ENCODE results near the gene ITGB4.
"Not testable (repeated sequence)": the region's sequence is repeated elsewhere in the genome, so short reads cannot be mapped to it uniquely, and the experiment has no call there.

ITGB4 gene

DNA sequence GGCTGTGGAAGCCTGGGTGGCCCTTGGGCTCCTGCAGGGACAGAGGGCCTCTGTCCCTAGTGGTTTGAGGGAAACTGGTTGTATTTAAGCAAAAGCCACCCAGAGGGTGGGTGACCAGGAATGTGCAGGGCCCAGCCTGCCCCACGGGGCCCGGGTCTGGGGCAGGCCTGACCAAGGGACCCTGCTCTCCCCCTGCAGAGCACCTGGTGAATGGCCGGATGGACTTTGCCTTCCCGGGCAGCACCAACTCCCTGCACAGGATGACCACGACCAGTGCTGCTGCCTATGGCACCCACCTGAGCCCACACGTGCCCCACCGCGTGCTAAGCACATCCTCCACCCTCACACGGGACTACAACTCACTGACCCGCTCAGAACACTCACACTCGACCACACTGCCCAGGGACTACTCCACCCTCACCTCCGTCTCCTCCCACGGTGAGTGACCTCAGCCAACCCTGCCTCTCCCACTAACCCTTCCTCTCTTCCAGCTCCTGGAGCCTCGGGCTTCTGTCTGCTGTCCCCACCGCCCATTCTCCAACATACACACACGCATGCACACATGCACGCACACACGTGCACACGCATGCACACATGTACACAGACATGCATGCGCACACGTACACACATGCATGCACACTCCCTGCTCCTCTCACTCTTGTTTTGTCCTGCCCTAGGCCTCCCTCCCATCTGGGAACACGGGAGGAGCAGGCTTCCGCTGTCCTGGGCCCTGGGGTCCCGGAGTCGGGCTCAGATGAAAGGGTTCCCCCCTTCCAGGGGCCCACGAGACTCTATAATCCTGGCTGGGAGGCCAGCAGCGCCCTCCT, 33.3 kb downstream of the ITGB4 start:
- no peak for DNase-seq

DNA sequence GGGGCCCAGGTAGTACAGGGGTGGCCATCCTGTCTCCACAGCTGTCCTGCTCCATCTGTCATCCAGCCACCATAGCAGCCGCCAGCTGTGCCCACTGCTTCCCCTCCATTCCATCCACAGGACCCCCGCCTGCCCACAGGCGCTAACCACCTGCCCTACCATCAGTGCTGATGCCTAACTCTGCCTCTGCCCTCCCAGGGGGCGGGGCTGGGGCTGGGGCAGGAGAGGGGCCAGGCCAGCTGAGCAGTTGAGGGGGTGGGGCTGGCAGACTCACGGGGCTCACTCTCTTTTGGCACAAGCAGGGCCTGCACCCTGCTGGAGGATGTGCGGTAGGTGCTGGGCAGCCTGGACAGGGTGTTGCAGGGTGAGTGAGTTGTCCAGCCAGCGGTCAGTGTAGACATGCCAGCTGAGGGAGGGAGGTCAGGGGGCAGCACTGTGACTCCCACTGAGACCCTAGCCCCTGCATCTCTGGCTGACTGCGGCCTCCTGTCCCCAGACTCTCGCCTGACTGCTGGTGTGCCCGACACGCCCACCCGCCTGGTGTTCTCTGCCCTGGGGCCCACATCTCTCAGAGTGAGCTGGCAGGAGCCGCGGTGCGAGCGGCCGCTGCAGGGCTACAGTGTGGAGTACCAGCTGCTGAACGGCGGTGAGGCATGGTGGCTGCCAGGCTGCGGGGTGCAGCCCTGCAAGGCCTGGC, 34.1 kb downstream of the ITGB4 start:
- DNase-seq: no peak

DNA sequence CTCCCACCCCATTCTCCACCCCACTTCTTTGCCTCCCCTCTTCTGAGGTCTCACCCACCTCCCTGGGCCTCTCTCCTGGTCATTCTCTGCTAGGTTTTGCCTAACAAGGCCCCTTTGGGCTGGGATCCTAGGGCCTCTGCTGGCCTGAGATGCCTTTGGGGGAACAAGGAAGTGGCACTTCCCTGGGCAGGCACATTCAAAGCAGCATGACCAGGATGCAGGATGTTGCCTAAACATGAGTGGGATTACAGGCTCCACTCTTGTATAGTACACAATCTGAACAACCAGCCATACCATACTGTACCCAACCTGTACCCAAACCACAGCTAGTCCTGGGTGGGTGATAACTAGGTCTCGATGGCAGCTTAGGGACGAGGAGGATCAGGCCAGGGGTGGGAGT, 34.7 kb downstream of the ITGB4 start:
- no peak for DNase-seq

DNA sequence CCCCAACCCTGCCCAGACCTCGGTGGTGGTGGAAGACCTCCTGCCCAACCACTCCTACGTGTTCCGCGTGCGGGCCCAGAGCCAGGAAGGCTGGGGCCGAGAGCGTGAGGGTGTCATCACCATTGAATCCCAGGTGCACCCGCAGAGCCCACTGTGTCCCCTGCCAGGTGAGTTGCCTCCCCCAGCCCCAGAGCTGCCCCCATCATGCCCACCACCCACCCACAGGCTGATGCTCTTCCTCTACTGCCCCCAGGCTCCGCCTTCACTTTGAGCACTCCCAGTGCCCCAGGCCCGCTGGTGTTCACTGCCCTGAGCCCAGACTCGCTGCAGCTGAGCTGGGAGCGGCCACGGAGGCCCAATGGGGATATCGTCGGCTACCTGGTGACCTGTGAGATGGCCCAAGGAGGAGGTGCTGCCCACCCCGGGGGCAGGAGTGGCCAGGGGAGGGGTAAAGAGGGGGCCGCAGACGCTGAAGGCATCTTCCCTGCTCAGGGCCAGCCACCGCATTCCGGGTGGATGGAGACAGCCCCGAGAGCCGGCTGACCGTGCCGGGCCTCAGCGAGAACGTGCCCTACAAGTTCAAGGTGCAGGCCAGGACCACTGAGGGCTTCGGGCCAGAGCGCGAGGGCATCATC, 35.3 kb downstream of the ITGB4 start:
- no peak for DNase-seq

DNA sequence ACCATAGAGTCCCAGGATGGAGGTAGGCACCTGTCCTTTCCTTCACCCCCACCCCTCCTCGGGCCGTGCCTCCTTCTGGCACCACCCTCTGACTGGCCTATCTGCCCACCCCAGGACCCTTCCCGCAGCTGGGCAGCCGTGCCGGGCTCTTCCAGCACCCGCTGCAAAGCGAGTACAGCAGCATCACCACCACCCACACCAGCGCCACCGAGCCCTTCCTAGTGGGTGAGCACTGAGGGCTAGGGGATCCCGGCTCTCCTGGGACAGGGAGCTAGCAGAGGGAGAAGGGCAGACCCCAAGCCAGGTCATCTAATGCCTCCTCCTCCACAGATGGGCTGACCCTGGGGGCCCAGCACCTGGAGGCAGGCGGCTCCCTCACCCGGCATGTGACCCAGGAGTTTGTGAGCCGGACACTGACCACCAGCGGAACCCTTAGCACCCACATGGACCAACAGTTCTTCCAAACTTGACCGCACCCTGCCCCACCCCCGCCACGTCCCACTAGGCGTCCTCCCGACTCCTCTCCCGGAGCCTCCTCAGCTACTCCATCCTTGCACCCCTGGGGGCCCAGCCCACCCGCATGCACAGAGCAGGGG, 35.9 kb downstream of the ITGB4 start:
- no peak for DNase-seq

DNA sequence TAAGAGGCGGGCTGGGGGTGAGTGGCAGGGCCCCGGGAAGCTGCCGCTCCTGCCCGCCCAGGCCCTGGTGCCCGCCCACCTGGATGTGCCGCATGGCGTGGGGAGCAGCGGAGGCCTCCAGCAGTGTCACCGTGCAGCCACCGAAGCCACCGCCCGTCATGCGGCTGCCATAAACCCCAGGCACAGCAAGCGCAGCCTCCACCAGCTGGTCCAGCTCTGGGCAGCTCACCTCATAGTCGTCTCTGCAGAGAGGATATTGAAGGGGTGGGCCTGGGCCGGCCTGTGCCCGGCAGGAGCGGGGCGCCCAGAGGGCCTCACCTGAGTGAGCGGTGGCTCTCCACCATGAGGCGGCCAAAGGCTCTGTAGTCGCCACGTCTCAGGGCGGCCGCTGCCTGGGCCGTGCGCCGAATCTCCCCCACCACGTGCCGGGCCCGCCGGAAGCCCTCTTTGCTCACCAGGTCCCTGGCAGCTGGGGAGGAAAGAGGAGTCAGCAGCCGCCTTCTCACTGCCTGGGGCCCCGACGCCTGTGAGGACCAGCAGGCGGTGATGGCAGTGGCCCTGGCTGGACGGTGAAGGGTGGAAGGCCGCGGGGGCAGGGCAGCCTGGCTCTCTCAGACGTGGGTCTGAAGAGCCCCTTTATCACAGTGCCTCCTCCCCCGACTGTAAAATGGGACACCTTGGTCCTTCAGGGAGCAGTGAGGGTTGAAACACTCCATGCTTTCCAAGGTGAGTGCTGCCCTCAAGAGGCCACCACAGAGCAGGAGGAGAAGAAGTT, 37.1 kb downstream of the ITGB4 start:
- no peak for DNase-seq

DNA sequence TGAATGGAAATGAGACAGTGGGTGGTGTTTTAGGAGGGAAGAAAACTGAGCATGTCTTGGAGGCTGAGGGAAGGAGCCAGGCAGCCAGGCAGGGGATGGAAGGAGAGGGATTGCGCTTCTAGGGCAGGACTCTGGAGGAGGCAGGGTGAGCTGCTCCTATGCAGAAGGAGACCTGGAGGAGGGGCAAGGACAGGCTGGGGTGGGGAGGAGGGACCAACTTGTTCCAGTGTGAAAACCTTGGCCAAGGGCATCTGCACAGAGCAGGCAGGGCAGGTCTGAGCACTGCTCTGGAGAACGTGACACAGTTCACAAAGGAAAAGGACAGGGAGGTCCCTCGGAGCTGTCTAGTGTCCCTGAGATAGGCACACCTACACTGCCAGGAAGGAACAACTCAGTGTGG, 38.2 kb downstream of the ITGB4 start:
- no peak for DNase-seq

DNA sequence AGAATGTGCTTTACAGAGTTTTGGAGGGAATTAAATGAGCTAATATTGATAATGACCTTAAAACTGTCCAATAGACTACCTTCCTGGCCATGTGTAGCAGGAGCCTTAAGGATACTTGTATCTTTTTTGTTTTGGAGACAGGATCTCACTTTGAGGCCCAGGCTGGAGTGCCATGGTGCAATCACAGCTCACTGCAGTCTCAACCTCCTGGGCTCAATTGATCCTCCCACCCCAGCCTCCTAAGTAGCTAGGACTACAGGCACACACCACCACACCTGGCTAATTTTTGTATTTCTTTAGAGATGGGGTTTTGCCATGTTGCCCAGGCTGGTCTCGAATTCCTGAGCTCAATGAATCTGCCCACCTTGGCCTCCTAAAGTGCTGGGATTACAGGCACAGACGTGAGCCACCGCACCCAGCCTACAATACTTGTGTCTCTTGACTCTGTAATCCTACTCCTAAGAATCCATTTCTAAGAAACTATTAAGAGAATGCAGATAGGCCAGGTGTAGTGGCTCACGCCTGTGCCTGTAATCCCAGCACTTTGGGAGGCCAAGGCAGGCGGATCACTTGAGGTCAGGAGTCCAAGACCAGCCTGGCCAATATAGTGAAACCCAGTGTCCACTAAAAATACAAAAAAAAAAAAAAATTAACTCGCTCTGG, 38.9 kb downstream of the ITGB4 start:
- DNase-seq: not testable (repeated sequence)

DNA sequence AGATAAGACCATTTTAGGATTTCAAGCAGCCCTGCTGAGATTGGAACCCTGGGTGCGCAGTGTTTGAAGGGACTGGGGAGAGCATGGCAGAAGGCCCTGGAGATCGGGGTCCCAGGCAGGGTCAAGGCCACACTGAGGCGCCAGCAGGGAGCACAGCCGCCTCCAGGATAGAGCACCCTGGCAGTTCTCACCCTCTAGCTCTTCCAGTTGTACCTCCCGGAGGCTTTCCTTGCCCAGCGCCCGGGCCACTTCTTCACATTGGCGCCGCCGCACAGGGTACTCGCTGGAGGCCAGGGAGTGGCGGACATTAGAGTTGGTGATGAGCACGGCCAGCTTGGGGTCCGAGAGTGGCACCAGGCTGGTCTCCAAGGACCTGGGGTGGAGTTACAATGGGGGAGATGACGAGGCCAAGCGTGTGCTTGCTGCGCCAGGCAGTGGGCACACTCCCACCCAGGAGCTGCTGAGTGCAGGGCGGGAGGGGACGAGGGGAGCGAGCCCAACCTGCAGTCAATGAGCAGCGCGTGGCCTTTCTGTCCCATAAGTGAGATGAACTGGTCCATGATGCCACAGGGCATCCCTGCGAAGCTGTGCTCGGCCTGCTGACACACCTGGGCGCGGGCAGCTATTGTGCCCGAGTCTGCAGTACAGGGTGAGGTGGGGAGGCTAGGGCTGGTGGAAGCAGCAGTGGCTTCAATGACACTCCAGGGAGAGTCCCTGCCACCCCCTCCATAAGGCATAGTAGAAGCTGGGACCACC, 41.4 kb downstream of the ITGB4 start:
- DNase-seq: no peak

DNA sequence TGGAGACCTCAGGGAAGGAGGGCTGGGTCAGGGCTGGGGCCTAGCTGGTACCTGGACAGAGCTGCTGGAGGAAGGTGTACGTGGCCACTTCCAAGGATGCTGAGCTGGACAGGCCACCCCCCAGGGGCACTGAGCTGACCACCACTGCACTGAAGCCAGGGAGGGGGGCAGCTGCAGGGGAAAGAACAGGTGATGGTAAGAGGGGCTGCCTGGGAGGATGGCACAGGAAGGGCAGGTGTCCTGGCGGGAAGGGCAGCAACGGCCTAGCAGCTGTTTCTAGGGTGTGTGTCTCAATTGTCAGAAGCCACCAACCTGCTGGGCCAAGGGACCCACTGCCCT, 42.0 kb downstream of the ITGB4 start:
- DNase-seq: no peak

DNA sequence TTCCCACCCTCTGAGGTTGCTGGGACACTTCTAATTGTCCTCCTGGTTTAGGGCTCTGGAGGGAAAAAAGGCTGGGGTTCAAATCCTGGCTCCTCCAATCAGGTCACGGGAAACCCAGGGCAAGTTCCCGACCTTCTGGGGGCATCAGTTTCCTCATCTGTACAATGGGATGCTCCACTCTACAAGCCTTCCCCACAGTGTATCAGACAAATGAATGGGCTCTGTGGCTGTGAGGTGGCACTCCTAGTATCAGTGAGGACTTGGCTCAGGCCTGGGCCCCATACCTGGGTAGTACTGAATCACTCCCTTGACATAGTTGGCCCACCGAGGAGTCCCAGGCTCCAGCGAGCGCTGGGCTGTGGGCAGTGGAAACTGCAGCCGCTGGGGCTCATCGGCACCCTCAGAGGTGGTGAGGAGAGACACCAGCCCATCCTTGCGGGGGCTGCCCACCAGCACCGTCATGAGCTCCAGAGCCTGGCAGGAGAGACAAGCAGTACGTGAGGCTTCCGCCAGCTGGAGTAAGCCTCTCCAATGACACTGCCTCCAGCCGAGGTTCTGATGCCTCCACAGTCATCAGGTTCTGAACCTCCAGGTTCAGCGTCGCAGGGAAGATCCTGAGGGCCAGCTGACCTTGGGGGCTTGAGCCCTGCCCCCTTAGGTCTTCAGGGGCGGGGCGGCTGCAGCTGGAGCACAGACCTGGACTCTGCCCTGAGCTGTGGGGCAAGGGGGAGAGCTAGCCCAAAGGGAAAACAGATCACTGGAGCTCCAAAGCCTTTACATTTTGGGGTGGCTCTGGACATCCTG, 42.6 kb downstream of the ITGB4 start:
- DNase-seq: no peak

DNA sequence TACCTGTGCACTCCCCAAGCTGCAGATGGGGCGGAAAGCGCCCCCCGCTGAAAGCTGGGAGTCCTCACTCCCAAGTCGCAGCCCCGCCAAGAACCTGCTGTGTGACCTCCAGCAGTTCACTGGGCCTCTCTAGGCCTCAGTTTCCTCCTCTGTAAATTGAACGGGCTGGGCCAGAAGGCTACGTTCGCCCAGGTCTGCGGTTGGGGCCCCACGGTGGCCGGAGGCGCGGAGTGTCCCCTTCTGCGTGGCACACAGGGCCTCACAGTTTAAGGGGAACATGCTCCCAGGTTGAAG, 43.1 kb downstream of the ITGB4 start:
- DNase-seq: no peak

DNA sequence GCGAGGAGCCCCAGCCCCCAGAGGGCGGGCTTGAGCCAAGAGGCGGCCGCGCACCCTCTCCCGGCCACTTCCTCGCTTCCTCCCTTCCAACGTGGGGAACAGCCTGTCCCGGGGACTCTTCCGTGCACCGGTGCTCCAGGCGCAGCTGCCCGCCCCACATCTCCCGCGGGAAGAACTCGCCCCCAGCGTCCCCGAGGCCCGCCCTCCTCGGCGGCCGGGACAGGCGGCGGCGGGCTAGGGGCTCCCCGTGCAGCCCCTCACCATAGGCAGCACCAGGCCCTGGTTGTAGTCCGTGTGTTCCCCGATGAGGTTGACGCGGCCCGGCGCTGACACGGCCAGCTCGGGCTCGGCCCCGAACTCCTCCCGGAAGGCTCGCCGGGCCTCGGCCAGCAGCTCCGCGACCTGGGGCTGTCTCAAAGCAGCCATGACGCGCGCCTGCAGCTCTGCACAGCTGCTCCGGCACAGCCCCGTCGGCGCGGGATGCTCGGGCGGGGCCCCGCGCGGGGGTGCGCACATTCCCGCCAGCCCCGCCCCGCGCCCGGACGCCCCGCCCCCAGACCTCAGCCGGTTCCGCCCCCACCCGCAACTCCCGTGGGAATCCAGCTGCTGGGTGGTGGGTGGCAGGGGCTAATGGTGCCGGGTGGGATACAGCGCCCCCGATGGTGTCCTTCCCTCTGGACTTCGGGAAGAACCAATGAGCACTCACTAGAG, 43.6 kb downstream of the ITGB4 start, which contains the start of gene GALK1:
Gene GALK1 (minus strand): TSS at position 482 of the 711 bp plus-strand sequence. CDS start 56 bp downstream, at position 426.
- no peak for DNase-seq

DNA sequence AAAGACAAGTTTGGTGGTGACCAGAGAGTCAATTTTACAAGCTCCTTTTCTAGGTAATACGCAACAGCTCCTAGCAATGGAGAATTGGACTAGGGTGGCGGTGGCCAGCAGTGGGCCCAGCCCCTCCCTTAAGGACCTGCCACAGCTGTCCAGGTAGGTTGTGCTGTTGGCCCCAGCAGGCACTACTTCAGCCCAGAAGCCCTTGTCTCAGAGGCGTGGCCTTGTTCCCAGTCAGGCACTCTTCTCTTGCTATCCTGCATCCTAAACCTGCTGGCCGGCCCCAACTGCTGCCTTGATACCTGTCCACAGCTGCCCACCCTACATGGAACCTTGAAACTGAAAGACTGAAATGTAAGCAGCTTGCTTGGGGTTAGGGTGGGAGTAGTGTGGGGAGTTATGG, 44.7 kb downstream of the ITGB4 start:
- DNase-seq: no peak

DNA sequence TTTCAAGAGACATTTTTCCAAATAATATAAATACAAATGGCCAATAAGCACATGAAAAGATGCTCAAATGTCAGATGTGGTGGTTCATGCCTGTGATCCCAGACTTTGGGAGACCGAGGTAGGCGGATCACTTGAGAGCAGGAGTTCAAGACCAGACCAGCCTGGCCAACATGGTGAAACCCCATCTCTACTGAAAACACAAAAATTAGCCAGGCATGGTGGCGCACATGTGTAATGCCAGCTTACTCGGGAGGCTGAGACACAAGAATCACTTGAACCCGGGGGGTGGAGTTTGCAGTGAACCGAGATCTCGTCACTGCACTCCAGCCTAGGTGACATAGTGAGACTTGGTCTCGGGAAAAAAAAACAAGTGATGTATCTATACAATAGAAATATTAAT, 46.6 kb downstream of the ITGB4 start:
- no peak for DNase-seq

DNA sequence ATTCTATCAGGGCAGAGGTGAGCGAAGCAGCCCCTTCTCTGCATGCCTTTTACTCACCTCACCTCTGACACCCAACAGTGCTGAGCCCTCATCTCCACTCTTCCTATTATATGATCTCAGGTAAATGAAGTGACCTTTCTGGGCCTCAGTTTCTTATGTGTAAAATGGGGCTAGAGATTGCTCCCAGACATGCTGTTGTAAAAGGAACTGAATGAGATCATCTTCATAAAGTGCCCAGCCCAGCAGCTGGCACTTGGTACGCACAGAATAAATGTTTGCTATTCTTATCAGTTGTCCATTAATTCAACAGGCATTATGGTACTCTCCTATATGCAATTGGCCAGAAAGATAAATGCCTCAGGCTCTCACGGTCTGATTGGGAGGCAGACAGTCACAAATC, 48.3 kb downstream of the ITGB4 start:
- DNase-seq: no peak

DNA sequence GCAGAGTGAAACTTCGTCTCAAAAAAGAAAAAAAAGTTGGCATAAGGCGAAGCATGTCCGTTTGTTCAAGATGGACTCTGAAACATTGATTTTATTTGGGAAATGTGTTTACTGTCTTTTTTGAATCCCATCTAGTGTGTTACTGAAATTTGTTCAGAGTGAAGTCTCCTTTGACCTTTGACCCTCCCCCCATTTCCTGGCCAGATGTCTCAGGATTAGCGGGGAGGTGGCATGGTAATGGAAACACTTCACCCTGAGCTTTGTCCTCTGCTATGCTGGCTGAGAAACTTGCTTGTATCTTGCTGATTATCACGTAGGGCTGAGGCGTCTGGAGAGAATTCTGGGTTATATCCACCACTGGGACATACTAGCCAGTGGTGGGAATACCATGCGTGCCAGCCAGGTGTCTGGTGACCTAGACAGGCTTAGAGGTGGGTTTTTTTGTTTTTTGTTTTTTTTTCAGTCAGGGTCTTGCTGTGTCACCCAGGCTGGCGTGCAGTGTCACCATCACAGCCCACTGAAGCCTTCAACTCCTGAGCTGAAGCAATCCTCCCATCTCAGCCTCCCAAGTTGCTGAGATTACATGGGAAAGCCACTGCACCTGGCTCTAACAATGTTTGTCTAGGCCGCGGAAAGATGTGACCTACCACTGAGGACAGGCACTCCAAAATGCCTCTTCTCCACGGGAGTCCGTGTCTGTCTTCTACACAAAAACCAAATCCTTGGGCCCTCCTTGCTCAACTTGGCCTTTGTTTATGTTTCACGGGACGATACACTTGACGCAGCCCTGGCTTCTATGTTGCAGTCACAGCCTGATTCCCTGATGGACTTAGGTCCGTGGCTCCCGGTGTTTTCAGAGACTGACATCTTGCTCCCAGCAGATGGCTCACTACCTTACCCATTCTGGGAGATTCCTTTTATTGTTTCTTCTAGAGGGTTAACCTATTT, 50.3 kb downstream of the ITGB4 start:
- no peak for DNase-seq

DNA sequence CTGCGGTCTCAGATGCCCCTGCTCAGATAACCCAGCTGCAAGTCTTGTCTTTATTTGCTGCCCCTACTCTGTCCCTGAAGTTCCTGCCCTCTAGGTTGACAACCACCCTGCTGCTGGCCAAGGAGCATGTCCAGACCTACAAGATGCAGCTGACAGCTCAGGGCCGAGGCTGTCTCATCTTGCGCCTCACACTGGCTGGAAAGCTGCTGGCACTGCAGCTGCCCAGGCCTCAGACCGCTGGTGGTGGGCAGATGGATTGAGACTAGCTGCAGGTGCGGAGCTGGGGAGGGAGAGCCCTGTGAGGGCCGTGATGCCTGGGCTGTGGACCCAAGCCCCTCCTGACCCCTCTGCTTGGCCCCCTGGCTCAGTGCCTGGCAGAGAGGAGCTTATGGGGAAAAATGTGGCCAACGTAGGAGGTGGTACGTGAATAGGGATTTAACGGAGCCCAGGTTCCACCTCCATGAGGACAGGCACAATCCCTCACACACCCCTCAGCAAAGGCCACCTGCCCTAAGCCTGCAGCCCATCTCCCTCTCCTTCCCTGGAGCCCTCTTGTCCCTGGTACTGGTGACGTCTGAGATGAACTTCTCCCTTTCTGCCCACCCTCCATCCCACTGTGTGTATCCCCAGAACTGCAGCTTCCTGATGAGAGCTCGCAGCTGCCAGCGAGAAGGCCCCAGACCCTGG, 52.0 kb downstream of the ITGB4 start:
- no peak for DNase-seq

Data from NCI-H2107 (cell line).